Esophagus squamous epithelium (tissue), 5 donors: Measurements from ENCODE around the gene POR. TPM values are rescaled to one million over a fixed set of nuclear protein-coding genes. Genes with fewer than 3 reads are reported as not detected.
A peak's percentile ranks its signal among the peaks of the same experiment; 100 is the strongest.

Experiments
- DNase-seq: peaks from one replicate; lab custom pipeline; 2025; lab: John Stamatoyannopoulos, UW
- H3K27ac ChIP-seq, 4 donors: fragments of 200-600 bp; sonication (generic); one replicate each; pipeline ENCODE4 v1.5.1; 2016 to 2019; ENCODE audit warnings: mild to moderate bottlenecking in 1 of 4
- H3K27me3 ChIP-seq, 4 donors: fragments of 200-600 bp; sonication (generic); 1 replicate in 3 of 4; 2 replicates in 1 of 4; pipeline versions ENCODE4 v1.5.1 to v1.6.0; 2017 to 2021; ENCODE audit warnings: antibody characterized with exemption in 1 of 4
- H3K36me3 ChIP-seq, 3 donors: fragments of 200-600 bp; sonication (generic); one replicate each; pipeline ENCODE4 v1.5.1; 2016 to 2019
- H3K4me1 ChIP-seq, 3 donors: fragments of 200-600 bp; sonication (generic); one replicate each; pipeline ENCODE4 v1.5.1; 2017 to 2019
- H3K4me3 ChIP-seq, 4 donors: fragments of 200-600 bp; sonication (generic); 1 replicate in 3 of 4; 2 replicates in 1 of 4; pipeline ENCODE4 v1.5.1; 2016 to 2019; ENCODE audit warnings: mild to moderate bottlenecking in 2 of 4, moderate library complexity in 1 of 4
- H3K9me3 ChIP-seq, 3 donors: fragments of 200-600 bp; sonication (generic); one replicate each; pipeline ENCODE4 v1.5.1; 2016 to 2019
- CTCF ChIP-seq, 6 experiments: fragments of 450-650 bp in 4 of 6; fragments of 200-600 bp in 2 of 6; sonication (generic) in 2 of 6; IDR thresholded peaks; one replicate each; pipeline ENCODE4 v1.5.1; 2016 to 2019; ENCODE audit warnings: antibody characterized with exemption in 6 of 6, mild to moderate bottlenecking in 4 of 6, moderate library complexity in 4 of 6
- POLR2A ChIP-seq, 4 donors: fragments of 450-650 bp; IDR thresholded peaks; one replicate each; pipeline ENCODE4 v1.6.1; 2017; ENCODE audit warnings: antibody characterized with exemption in 4 of 4, mild to moderate bottlenecking in 4 of 4, moderate library complexity in 3 of 4
- WGBS, 2 donors: methylation state at CpG; one replicate each; pipeline ENCODE4 v1.1.5; 2018; 5-methylcytosine and 5-hydroxymethylcytosine counted together
- intact Hi-C: fragments of 100-400 bp; cut with DNase I; formaldehyde crosslinking; loops from one replicate; pipeline ENCODE4 v1.15.0; 2022
- total RNA-seq, 4 donors: library from RNA; depleted of rRNA; stranded (reverse); fragments of >200 nt; gene quantifications; one replicate each; pipeline ENCODE4 v1.1.0, GENCODE V29; 2016
- donor health status: DM: yes; HTN: yes; CAD: no.

Gene POR
- total RNA-seq, 4 donors from 2014 or later, result 71.0 to 116 (median 81.6) TPM

- no peak for TF ChIP-seq CTCF (IDR thresholded peaks at IDR 0.05)
- no peak for TF ChIP-seq POLR2A (IDR thresholded peaks at IDR 0.05)
- 79 to 83% methylated on average over 12 to 15 of the region's 15 CpGs for WGBS, 2 donors
- Histone ChIP-seq H3K27ac (peak overlapping the region in 3 of 4 donors; percentile 38 to 81 (median 64)), H3K27me3 (no peaks in the 10 kb centered on the region), H3K4me3 (no peak overlapping the region), H3K9me3 (no peaks in the 10 kb centered on the region), H3K4me1 (peaks cover 8 to 59% (median 24%) of the 10 kb centered on the region in 3 donors), H3K36me3 (peaks cover 0 to 33% (median 16%) of the 10 kb centered on the region in 3 donors)
- DNase-seq, result no peak
- intact Hi-C loops, result no loop called here
Observed at GRCh38 chr7:75950111-75950681, 35.2 kb downstream of the POR start.

GRCh38 chr7:75951506-75951905 lies 36.6 kb downstream of the POR start:
- 61 to 67% methylated on average over 2 to 3 of the region's 5 CpGs for WGBS, 2 donors
- TF ChIP-seq CTCF (IDR thresholded peaks at IDR 0.05), result no peak
- TF ChIP-seq POLR2A (IDR thresholded peaks at IDR 0.05), result no peak
- no peaks in the 10 kb centered on the region for H3K9me3 ChIP-seq
- no peaks in the 10 kb centered on the region for H3K27me3 ChIP-seq
- H3K4me3 ChIP-seq, result no peak overlapping the region
- intact Hi-C loops, result no loop called here
- H3K4me1 ChIP-seq, result peaks cover 8 to 51% (median 11%) of the 10 kb centered on the region in 3 donors
- no peak for DNase-seq
- peak overlapping the region; percentile 46 to 81 (median 62) for H3K27ac ChIP-seq
- peaks cover 0 to 46% (median 28%) of the 10 kb centered on the region in 3 donors for H3K36me3 ChIP-seq

- Histone ChIP-seq H3K36me3 (peaks cover 12 to 51% (median 22%) of the 10 kb centered on the region in 3 donors), H3K4me1 (peaks cover 9 to 46% (median 9%) of the 10 kb centered on the region in 3 donors), H3K27me3 (no peaks in the 10 kb centered on the region), H3K27ac (no peak overlapping the region), H3K4me3 (no peak overlapping the region), H3K9me3 (no peaks in the 10 kb centered on the region)
- no peak for TF ChIP-seq POLR2A (IDR thresholded peaks at IDR 0.05)
- TF ChIP-seq CTCF (IDR thresholded peaks at IDR 0.05), result no peak
- intact Hi-C loops, result no loop called here
- DNase-seq, result no peak
- WGBS, 2 donors, result 94 to 95% methylated on average over 4 to 7 of the region's 7 CpGs
Observed at GRCh38 chr7:75953431-75953830, 38.5 kb downstream of the POR start.

- intact Hi-C loops, result no loop called here
- Histone ChIP-seq H3K9me3 (no peaks in the 10 kb centered on the region), H3K36me3 (peaks cover 12 to 56% (median 22%) of the 10 kb centered on the region in 3 donors), H3K4me3 (no peak overlapping the region), H3K27ac (no peak overlapping the region), H3K27me3 (no peaks in the 10 kb centered on the region), H3K4me1 (peaks cover 9 to 44% (median 9%) of the 10 kb centered on the region in 3 donors)
- no peak for TF ChIP-seq POLR2A (IDR thresholded peaks at IDR 0.05)
- no peak for TF ChIP-seq CTCF (IDR thresholded peaks at IDR 0.05)
- 83 to 88% methylated on average over 11 of the region's 11 CpGs for WGBS, 2 donors
- no peak for DNase-seq
Observed at GRCh38 chr7:75953931-75954330, 39.0 kb downstream of the POR start.

GRCh38 chr7:75955331-75955955 lies 40.5 kb downstream of the POR start:
- Histone ChIP-seq H3K4me1 (peaks cover 9 to 33% (median 9%) of the 10 kb centered on the region in 3 donors), H3K27ac (no peak overlapping the region), H3K9me3 (no peaks in the 10 kb centered on the region), H3K36me3 (peaks cover 12 to 71% (median 22%) of the 10 kb centered on the region in 3 donors), H3K4me3 (no peak overlapping the region), H3K27me3 (no peaks in the 10 kb centered on the region)
- intact Hi-C loops, result no loop called here
- TF ChIP-seq POLR2A (IDR thresholded peaks at IDR 0.05) (no peak), CTCF (IDR thresholded peaks at IDR 0.05) (no peak)
- WGBS, 2 donors, result 87 to 92% methylated on average over 8 to 11 of the region's 12 CpGs
- no peak for DNase-seq
